Breast epithelium (tissue), 3 donors: Measurements from ENCODE around the gene ASMTL.
"Not testable (repeated sequence)": the region's sequence is repeated elsewhere in the genome, so short reads cannot be mapped to it uniquely, and the experiment has no call there.

Source experiments
- POLR2AphosphoS5 ChIP-seq, 3 donors: sonication (generic); formaldehyde crosslinking; IDR thresholded peaks; one replicate each; pipeline ENCODE4 v1.6.1; 2017; ENCODE audit warnings: antibody characterized with exemption in 3 of 3
- TF ChIP-seq, protein P1 (sequence below), 3 donors: fragments of 450-650 bp; IDR thresholded peaks; one replicate each; pipeline ENCODE4 v1.5.1; 2016 to 2017; ENCODE audit warnings: antibody characterized with exemption in 3 of 3, mild to moderate bottlenecking in 3 of 3, moderate library complexity in 3 of 3

- TF ChIP-seq POLR2AphosphoS5 (IDR thresholded peaks at IDR 0.05): not testable (repeated sequence)
- TF ChIP-seq, protein P1, sequence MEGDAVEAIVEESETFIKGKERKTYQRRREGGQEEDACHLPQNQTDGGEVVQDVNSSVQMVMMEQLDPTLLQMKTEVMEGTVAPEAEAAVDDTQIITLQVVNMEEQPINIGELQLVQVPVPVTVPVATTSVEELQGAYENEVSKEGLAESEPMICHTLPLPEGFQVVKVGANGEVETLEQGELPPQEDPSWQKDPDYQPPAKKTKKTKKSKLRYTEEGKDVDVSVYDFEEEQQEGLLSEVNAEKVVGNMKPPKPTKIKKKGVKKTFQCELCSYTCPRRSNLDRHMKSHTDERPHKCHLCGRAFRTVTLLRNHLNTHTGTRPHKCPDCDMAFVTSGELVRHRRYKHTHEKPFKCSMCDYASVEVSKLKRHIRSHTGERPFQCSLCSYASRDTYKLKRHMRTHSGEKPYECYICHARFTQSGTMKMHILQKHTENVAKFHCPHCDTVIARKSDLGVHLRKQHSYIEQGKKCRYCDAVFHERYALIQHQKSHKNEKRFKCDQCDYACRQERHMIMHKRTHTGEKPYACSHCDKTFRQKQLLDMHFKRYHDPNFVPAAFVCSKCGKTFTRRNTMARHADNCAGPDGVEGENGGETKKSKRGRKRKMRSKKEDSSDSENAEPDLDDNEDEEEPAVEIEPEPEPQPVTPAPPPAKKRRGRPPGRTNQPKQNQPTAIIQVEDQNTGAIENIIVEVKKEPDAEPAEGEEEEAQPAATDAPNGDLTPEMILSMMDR (IDR thresholded peaks at IDR 0.05): not testable (repeated sequence)
These were observed 5.4 kb downstream of the ASMTL start for GRCh38 chrX:1446984-1447968.
